Central memory CD8-positive, alpha-beta T cell (primary cell): ENCODE measurements around the gene ST8SIA4.

Source experiments
- ATAC-seq: fragments of 150-1000 bp; cut with Tn5 transposase; replicated peaks from 2 replicates; pipeline ENCODE4 v1.10.0; 2022; ENCODE audit warnings: mild to moderate bottlenecking, moderate FRiP score, moderate number of reproducible peaks; ENCODE audit not compliant: poor library complexity, severe bottlenecking; ENCODE audit errors: extremely low read depth
- DNase-seq, 2 donors: peaks; one replicate each; pipeline ENCODE4 v3.0.0; 2021; ENCODE audit warnings: low spot score in 2 of 2
- H3K27ac Mint-ChIP-seq: one replicate; pipeline ENCODE4 v1.8.0; 2022; ENCODE audit warnings: low read depth, mild to moderate bottlenecking, moderate library complexity, mixed read lengths
- H3K27me3 Mint-ChIP-seq: one replicate; pipeline ENCODE4 v1.8.0; 2022; ENCODE audit warnings: mixed read lengths
- H3K36me3 Mint-ChIP-seq: one replicate; pipeline ENCODE4 v1.8.0; 2022; ENCODE audit warnings: mild to moderate bottlenecking, moderate library complexity, mixed read lengths; ENCODE audit not compliant: insufficient read depth
- H3K4me1 Mint-ChIP-seq: one replicate; pipeline ENCODE4 v1.8.0; 2022; ENCODE audit warnings: mixed read lengths
- H3K4me3 Mint-ChIP-seq: one replicate; pipeline ENCODE4 v1.8.0; 2022; ENCODE audit warnings: mild to moderate bottlenecking, moderate library complexity, mixed read lengths
- H3K9me3 Mint-ChIP-seq: one replicate; pipeline ENCODE4 v1.8.0; 2022; ENCODE audit warnings: mixed read lengths

The ST8SIA4 gene, protein sequence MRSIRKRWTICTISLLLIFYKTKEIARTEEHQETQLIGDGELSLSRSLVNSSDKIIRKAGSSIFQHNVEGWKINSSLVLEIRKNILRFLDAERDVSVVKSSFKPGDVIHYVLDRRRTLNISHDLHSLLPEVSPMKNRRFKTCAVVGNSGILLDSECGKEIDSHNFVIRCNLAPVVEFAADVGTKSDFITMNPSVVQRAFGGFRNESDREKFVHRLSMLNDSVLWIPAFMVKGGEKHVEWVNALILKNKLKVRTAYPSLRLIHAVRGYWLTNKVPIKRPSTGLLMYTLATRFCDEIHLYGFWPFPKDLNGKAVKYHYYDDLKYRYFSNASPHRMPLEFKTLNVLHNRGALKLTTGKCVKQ

DNA sequence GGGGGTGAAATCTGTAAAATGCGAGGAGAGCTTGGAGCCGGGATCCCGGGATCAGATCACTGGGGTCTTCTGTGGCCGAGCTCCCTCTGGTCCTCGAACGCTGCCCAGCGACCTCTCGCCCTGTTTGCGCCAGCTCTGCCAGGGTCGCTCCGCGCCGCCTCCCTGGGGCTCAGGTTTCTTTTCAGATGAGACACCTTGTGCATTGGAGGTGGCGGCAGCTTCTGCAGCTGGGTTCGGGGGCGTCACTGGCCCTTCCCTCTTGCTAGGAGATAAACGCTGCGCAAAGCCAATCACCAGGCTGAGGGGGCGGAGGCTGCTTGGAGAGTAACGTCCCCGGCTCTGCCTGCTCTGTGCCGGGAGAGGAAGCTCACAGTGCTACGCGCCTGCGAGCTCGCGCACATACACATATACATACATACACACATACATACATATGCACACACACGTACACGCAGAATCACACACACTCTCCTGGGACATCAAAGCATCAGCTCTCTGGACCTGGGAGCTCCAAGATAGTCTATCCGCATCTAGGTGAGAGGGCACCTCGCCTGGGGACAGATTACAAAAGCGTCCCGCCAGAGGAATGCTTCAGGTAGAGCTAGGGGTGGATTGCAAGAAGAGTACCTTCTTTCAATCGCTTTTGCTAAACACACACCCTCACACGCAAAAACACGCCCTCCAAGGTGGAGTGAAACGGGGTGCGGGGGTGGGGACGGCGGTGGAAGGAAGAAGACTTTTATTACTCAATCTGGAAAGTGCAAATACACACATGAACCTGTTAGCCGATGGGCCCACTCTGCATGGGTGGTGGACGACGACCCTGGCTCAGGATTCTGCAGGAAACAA is at the start of gene ST8SIA4:
ST8SIA4 (minus strand) TSS at position 244 of the 849 bp plus-strand sequence. CDS start 327 bp downstream, outside the sequence.
- peak; percentile 78 to 89 for DNase-seq
- Mint-ChIP-seq H3K27me3 (no peaks in the 10 kb centered on the region), H3K27ac (peak within 1 kb of the TSS; percentile 98), H3K4me1 (peaks cover 68% of the 10 kb centered on the region), H3K36me3 (peaks cover 42% of the 10 kb centered on the region), H3K9me3 (no peaks in the 10 kb centered on the region), H3K4me3 (peak within 1 kb of the TSS; percentile 99)
- ATAC-seq, result peak; percentile 66

DNA sequence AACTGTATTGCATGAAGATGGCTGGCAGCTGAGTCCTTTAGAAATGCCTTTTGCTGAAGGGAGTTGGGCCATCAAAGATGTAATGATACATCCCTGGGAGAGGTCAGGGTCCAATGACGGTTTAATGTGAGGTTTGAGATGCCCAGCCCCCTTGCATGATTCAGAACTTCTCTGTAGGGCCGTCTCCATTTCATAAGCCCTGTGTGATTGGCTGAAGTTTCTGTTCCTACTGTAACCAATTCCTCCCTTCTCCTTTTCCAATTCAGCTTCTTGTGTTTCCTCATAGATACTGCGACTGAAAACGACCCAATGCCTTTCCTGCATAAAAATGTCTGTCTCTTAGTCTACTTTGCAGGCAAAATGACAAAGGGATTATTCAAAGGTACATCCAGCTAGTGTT is 47.9 kb upstream of the ST8SIA4 start:
- peaks cover 2% of the 10 kb centered on the region for H3K36me3 Mint-ChIP-seq
- H3K9me3 Mint-ChIP-seq, result peaks cover 10% of the 10 kb centered on the region
- H3K27ac Mint-ChIP-seq, result no peak overlapping the region
- peaks cover 10% of the 10 kb centered on the region for H3K27me3 Mint-ChIP-seq
- H3K4me3 Mint-ChIP-seq, result no peak overlapping the region
- H3K4me1 Mint-ChIP-seq, result no peaks in the 10 kb centered on the region
- DNase-seq (no peak), ATAC-seq (no peak)

DNA sequence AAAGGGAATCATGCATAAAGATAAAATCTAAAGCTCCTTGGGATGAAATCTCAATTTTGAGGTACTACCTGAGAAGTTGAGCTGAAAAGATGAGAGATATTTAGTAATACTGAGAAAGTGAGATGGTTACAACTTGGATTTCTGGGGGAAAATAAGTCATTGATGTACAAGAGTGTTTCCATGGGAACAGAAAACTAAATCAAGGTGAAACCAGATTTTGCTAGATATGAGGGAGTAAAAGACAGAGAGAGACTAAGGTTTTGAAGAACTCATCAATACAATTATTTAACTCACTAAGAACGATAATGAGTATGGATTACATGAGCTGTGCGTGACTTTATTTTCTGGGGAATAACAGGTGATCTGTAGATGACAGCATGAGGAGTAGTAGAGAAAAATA is 10.2 kb upstream of the ST8SIA4 start:
- Mint-ChIP-seq H3K9me3 (no peaks in the 10 kb centered on the region), H3K27me3 (no peaks in the 10 kb centered on the region), H3K4me3 (no peak overlapping the region), H3K36me3 (peaks cover 5% of the 10 kb centered on the region), H3K4me1 (peaks cover 21% of the 10 kb centered on the region), H3K27ac (no peak overlapping the region)
- ATAC-seq (no peak), DNase-seq (no peak)

DNA sequence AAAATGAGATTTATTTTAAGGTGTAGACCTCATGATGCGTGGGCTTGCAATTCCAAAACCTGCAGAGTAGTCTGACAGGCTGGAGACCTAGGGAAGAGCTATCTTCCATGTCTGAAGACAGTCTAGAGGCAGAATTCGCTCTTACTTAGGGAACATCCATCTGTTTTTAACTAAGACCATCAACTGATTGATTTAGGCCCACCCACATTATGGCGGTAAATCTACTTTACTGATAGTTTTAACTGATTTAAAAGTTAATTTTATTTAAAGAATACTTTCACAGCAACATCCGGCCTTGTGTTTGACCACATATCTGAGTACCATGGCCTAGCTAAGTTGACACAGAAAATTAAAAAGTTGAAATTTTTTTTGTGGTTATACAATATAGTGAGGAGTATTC is 6.0 kb upstream of the ST8SIA4 start:
- ATAC-seq (no peak), DNase-seq (no peak)
- Mint-ChIP-seq H3K4me1 (peaks cover 56% of the 10 kb centered on the region), H3K27me3 (no peaks in the 10 kb centered on the region), H3K36me3 (peaks cover 10% of the 10 kb centered on the region), H3K27ac (no peak overlapping the region), H3K9me3 (no peaks in the 10 kb centered on the region), H3K4me3 (no peak overlapping the region)

DNA sequence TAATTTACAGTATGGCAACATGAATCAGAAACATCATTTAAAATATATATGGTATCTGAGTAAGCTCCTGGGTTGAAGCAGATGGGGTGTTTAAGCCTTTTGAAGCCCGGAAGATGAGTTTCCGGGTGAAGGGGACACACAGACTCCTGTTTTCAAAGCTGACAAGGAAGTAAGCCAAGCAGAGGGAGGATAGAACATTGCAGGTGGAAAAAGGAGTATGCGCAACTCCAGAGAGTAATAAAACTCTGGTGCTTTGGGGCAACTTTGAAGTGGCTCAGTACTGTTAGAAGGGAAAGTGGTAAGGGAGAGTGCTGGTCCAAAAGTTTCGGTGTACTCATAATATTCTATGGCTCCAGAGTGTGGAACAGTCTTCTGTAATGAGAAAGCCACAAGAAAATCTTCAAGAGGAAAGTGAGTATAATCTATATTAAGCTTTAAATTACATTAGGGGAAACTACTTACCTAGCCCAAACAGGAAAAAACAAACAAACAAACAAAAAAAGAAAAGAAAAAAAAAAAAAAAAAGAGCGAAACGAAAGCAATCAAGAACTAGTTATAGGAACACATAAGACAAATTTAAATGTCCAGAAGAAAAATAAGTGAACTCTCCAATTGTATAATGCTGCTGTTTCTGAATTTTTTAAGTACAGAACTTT is 2.3 kb upstream of the ST8SIA4 start:
- no peaks in the 10 kb centered on the region for H3K9me3 Mint-ChIP-seq
- DNase-seq (peak in 1 of 2 donors; percentile 10), ATAC-seq (no peak)
- peaks cover 64% of the 10 kb centered on the region for H3K4me1 Mint-ChIP-seq
- peak overlapping the region; percentile 99 for H3K4me3 Mint-ChIP-seq
- peaks cover 36% of the 10 kb centered on the region for H3K36me3 Mint-ChIP-seq
- no peaks in the 10 kb centered on the region for H3K27me3 Mint-ChIP-seq
- H3K27ac Mint-ChIP-seq, result peak overlapping the region; percentile 98

DNA sequence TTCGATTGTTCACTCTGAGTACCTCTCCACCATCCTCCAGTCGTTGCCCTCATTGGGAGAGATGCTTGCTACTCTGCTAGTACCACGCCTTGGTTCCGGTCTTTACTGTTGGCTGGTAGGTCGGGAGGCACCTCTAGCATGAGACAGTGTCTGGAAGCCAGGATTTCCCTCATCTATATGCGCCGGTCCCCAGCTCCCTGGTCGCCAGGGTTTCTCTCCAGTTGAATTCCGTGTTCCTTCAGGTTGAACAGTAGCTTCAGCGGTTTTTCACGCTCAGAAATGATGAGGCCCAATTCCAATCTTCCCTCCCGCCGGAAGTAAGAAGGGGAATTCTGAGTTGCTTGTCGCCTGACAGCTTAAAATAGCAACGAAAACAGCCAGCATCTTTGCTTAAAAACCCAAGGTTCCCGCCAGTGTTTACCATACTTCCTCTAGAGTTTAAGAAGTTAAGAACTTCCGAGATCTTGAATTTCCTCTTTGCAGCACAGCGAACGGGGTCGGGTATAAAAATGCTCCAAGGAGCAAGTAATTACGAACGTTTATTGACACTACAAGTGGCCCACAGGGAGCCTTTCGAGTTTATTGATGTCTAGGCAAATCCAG is 1.3 kb upstream of the ST8SIA4 start:
- Mint-ChIP-seq H3K9me3 (no peaks in the 10 kb centered on the region), H3K27ac (peak overlapping the region; percentile 98), H3K36me3 (peaks cover 40% of the 10 kb centered on the region), H3K4me1 (peaks cover 65% of the 10 kb centered on the region), H3K4me3 (peak overlapping the region; percentile 99), H3K27me3 (no peaks in the 10 kb centered on the region)
- DNase-seq (peak in 1 of 2 donors; percentile 46), ATAC-seq (peak; percentile 12)

DNA sequence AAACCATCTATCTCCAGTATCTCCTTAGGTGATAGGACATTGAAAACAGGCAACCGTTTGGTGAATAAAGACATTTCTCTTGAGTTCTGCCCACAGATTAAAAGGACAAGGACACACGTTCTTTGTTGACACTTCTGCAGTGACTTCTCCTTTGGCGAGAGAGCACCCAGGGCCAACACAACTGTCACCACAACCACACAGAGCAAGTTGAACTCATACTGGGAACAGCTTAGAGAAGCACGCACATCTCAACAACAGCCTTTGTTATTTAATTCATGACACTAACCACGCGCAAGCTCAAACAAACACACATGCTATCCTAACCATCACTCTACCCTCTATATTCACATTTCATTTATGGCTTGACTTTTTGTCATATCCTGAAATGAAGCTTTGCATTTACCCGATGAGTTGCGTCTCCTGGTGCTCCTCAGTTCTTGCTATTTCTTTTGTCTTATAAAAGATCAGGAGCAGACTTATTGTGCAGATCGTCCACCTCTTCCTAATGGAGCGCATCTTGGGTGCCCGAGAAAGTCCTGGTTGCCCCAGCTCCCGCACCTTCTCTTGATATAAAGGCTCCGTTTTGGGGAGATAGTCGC is 543 bp downstream of the ST8SIA4 start:
- Mint-ChIP-seq H3K27ac (peak overlapping the region; percentile 98), H3K4me3 (peak overlapping the region; percentile 99), H3K27me3 (no peaks in the 10 kb centered on the region), H3K9me3 (no peaks in the 10 kb centered on the region), H3K36me3 (peaks cover 42% of the 10 kb centered on the region), H3K4me1 (peaks cover 61% of the 10 kb centered on the region)
- peak; percentile 6 for ATAC-seq
- peak in 1 of 2 donors; percentile 45 for DNase-seq

DNA sequence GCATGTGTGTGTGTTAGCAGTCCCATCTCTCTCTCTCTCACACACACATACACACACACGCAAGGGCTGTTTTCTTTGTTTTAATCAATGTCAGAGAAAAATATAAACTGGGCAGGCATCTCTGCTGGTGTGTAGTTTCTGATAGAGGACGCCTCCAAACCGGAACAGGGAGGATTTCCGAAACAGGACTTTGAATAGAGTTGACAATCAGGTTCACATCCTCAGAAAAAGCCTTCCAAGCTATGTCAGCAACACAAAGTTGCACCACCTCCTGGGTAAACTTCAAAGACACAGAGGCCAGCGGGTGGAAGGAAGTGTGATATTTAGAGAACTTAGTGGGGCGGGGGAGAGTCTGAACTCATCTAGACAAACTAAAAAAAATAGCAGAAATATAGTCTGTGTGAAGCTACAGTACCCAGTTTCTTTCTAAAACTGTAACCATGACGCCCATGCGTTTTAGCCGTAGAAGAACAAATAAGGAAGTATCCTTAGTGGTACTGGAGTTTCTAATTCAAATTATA is 1.2 kb downstream of the ST8SIA4 start:
- Mint-ChIP-seq H3K36me3 (peaks cover 42% of the 10 kb centered on the region), H3K4me1 (peaks cover 57% of the 10 kb centered on the region), H3K9me3 (no peaks in the 10 kb centered on the region), H3K4me3 (peak overlapping the region; percentile 99), H3K27me3 (no peaks in the 10 kb centered on the region), H3K27ac (peak overlapping the region; percentile 98)
- ATAC-seq (peak; percentile 39), DNase-seq (peak; percentile 35 to 75)

DNA sequence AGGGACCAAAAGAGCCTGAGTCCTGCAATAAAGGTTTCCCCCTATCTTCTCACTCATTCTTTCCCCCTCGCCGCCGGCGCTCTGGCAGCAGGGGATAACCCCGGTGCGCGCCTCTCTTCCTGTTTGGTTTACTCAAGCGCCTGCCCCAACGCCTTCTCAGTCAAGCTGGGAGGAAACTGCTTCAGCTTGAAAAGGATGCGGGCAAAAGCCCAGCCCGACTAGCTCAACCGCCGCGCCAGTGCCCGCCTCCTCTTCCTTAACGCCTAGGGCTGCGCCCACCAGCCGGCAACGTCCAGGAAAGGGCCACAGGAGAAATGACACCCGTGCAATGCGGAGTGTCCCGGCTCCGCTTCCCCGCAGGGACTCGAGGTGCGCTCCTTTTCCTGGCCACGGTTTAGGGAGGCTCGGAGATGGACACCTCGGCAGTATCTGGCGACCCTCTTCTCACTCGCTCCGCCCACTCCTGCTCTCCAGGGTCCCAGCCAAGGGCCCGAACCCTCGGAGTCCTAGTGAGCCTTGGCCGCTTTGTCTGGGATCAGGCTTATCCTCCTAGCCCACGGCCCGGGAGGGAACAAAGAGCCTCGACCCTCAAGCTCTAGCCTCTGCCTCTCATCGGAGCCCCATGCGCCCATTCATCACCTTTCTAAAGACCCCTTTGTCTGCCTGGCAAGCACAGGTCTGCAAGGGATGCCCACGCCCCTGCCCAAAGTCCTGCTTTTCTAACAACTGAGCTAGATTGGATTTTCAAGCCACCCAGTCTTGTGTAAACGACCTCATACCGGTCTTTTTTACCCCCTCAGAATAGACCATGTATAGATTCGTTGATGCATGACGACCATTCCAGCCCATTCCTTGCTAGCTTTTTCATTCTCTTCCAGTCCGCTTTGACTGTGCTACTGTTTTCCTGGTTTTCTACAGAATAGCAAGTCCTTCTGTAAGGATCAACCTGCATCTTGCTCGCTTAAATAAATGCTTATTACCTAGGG is 2.0 kb downstream of the ST8SIA4 start:
- peak overlapping the region; percentile 98 for H3K27ac Mint-ChIP-seq
- DNase-seq (peak; percentile 75 to 89), ATAC-seq (peak; percentile 52)
- H3K4me3 Mint-ChIP-seq, result peak overlapping the region; percentile 99
- peaks cover 58% of the 10 kb centered on the region for H3K4me1 Mint-ChIP-seq
- no peaks in the 10 kb centered on the region for H3K9me3 Mint-ChIP-seq
- H3K36me3 Mint-ChIP-seq, result peaks cover 44% of the 10 kb centered on the region
- H3K27me3 Mint-ChIP-seq, result no peaks in the 10 kb centered on the region

DNA sequence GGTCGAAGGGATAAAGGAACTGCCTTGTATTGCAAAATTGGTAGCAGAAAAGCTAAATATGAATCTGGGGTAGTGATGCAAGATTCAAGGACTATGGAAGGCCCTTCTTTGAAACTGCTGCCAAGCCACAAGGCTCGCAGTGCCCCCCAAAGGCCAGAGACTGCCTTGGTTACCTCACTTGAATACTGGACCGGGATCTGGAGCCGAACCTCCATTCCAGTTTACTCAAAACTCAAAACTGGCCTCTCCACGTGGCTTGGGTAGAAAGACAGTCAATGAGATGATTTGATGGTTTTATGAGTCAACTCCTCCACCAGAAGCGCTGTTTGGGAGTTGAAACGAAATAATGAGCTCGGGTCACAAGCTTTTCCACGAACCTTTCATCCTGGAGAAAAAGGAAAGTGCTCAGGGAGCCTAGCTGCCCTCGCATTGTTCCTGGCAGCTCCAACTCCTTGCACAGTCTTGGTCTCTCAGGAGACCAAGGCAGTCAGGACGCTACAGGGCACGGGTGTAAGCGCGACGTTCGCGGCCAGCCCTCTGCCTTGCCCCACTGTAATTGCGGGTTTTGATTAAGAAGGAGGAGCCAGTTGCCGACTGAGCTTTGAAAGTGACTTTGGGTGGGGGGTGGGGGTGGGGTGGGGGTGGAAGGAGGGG is 2.8 kb downstream of the ST8SIA4 start:
- no peaks in the 10 kb centered on the region for H3K9me3 Mint-ChIP-seq
- ATAC-seq (peak; percentile 4), DNase-seq (no peak)
- H3K27ac Mint-ChIP-seq, result peak overlapping the region; percentile 98
- H3K27me3 Mint-ChIP-seq, result no peaks in the 10 kb centered on the region
- H3K36me3 Mint-ChIP-seq, result peaks cover 42% of the 10 kb centered on the region
- H3K4me3 Mint-ChIP-seq, result peak overlapping the region; percentile 99
- peaks cover 61% of the 10 kb centered on the region for H3K4me1 Mint-ChIP-seq
